Muscle layer of duodenum (tissue), 2 donors: ENCODE data around the gene NUDT6.
"Not testable (repeated sequence)": the region's sequence is repeated elsewhere in the genome, so short reads cannot be mapped to it uniquely, and the experiment has no call there.

ENCODE experiments used
- H3K27ac ChIP-seq: one replicate; pipeline ENCODE4 v1.7.0; 2013; ENCODE audit warnings: mild to moderate bottlenecking, low read length
- H3K27me3 ChIP-seq: one replicate; pipeline ENCODE4 v1.7.0; 2013; ENCODE audit warnings: low read depth, mild to moderate bottlenecking, control low read depth, low read length
- H3K36me3 ChIP-seq, 2 donors: one replicate each; pipeline ENCODE4 v1.7.0; 2013; ENCODE audit warnings: low read length in 2 of 2, control low read depth in 1 of 2, mild to moderate bottlenecking in 1 of 2; ENCODE audit not compliant: insufficient read depth in 2 of 2, control insufficient read depth in 1 of 2
- H3K4me1 ChIP-seq, 2 donors: one replicate each; pipeline ENCODE4 v1.7.0; 2013; ENCODE audit warnings: low read length in 2 of 2, mild to moderate bottlenecking in 2 of 2, control low read depth in 1 of 2, moderate library complexity in 1 of 2; ENCODE audit not compliant: insufficient read depth in 2 of 2, control insufficient read depth in 1 of 2
- H3K4me3 ChIP-seq, 2 donors: one replicate each; pipeline ENCODE4 v1.7.0; 2013; ENCODE audit warnings: low read length in 2 of 2, low read depth in 1 of 2, mild to moderate bottlenecking in 1 of 2
- H3K9me3 ChIP-seq, 2 donors: one replicate each; pipeline ENCODE4 v1.7.0; 2013; ENCODE audit warnings: low read length in 2 of 2, control low read depth in 1 of 2, mild to moderate bottlenecking in 1 of 2; ENCODE audit not compliant: control insufficient read depth in 1 of 2
- donor health status: healthy.

NUDT6 gene

GRCh38 chr4:122845760-122846159 lies 76.6 kb downstream of the NUDT6 start:
- no peaks in the 10 kb centered on the region for H3K9me3 ChIP-seq
- no peaks in the 10 kb centered on the region for H3K36me3 ChIP-seq
- H3K27me3 ChIP-seq = no peaks in the 10 kb centered on the region
- peaks cover 0 to 23% of the 10 kb centered on the region in 2 donors for H3K4me1 ChIP-seq
- no peak overlapping the region for H3K27ac ChIP-seq
- no peak overlapping the region for H3K4me3 ChIP-seq

- no peak overlapping the region for H3K4me3 ChIP-seq
- H3K27me3 ChIP-seq = no peaks in the 10 kb centered on the region
- peaks cover 0 to under 1% of the 10 kb centered on the region in 2 donors for H3K36me3 ChIP-seq
- peaks cover 0 to 29% of the 10 kb centered on the region in 2 donors for H3K4me1 ChIP-seq
- no peaks in the 10 kb centered on the region for H3K9me3 ChIP-seq
- no peak overlapping the region for H3K27ac ChIP-seq
These were observed 77.3 kb downstream of the NUDT6 start for GRCh38 chr4:122845066-122845465.

- not testable (repeated sequence) for H3K4me3 ChIP-seq
These were observed 78.0 kb downstream of the NUDT6 start for GRCh38 chr4:122844391-122844790.

GRCh38 chr4:122842984-122843531 lies 79.3 kb downstream of the NUDT6 start:
- H3K4me1 ChIP-seq = peaks cover 0 to 35% of the 10 kb centered on the region in 2 donors

More at GRCh38 chr4:122844391-122844790, 78.0 kb downstream of the NUDT6 start:
- not testable (repeated sequence) for H3K27me3 ChIP-seq, H3K9me3 ChIP-seq, H3K27ac ChIP-seq, H3K36me3 ChIP-seq
- H3K4me1 ChIP-seq = peaks cover 0 to 35% of the 10 kb centered on the region in 2 donors

More at GRCh38 chr4:122842984-122843531, 79.3 kb downstream of the NUDT6 start:
- Histone ChIP-seq H3K4me3 (no peak overlapping the region), H3K27ac (peak overlapping the region; percentile 25), H3K27me3 (no peaks in the 10 kb centered on the region), H3K9me3 (no peaks in the 10 kb centered on the region), H3K36me3 (peaks cover 0 to 8% of the 10 kb centered on the region in 2 donors)
